Ascending aorta (tissue), 2 donors: ENCODE measurements around the gene GPR137. TPM values are rescaled to one million over a fixed set of nuclear protein-coding genes. Genes with fewer than 3 reads are reported as not detected.

Source experiments
- DNase-seq, 2 donors: peaks; one replicate each; pipeline ENCODE4 v3.0.0-alpha.2; 2019; ENCODE audit warnings: low spot score in 2 of 2
- H3K27ac ChIP-seq, 2 donors: fragments of 200-600 bp; sonication (generic); one replicate each; pipeline ENCODE4 v1.5.1; 2016 to 2017; ENCODE audit warnings: mild to moderate bottlenecking in 1 of 2
- H3K27me3 ChIP-seq: fragments of 200-600 bp; sonication (generic); one replicate; pipeline ENCODE4 v1.5.1; 2017
- H3K36me3 ChIP-seq, 2 donors: fragments of 200-600 bp; sonication (generic); one replicate each; pipeline ENCODE4 v1.5.1; 2016
- H3K4me1 ChIP-seq, 2 donors: fragments of 200-600 bp; sonication (generic); one replicate each; pipeline ENCODE4 v1.5.1; 2016 to 2017; ENCODE audit warnings: mild to moderate bottlenecking in 1 of 2
- H3K4me3 ChIP-seq, 2 donors: fragments of 200-600 bp; sonication (generic); one replicate each; pipeline ENCODE4 v1.5.1; 2016 to 2017; ENCODE audit warnings: mild to moderate bottlenecking in 1 of 2
- H3K9me3 ChIP-seq, 2 donors: fragments of 200-600 bp; sonication (generic); one replicate each; pipeline ENCODE4 v1.5.1; 2016
- intact Hi-C: fragments of 100-400 bp; cut with DNase I; formaldehyde crosslinking; loops from one replicate; pipeline ENCODE4 v1.15.1; 2023
- total RNA-seq: library from RNA; depleted of rRNA; stranded (reverse); fragments of >200 nt; gene quantifications from one replicate; pipeline ENCODE4 v1.1.0, GENCODE V29; 2016
- TF ChIP-seq, protein P1 (sequence below), 3 experiments: fragments of 200-600 bp in 2 of 3; fragments of 450-650 bp in 1 of 3; sonication (generic) in 2 of 3; IDR thresholded peaks; one replicate each; pipeline ENCODE4 v1.5.1; 2016 to 2019; ENCODE audit warnings: antibody characterized with exemption in 3 of 3, mild to moderate bottlenecking in 1 of 3, moderate library complexity in 1 of 3

The GPR137 gene
- total RNA-seq, 1 donor from 2014 or later: 3.9 TPM

DNA sequence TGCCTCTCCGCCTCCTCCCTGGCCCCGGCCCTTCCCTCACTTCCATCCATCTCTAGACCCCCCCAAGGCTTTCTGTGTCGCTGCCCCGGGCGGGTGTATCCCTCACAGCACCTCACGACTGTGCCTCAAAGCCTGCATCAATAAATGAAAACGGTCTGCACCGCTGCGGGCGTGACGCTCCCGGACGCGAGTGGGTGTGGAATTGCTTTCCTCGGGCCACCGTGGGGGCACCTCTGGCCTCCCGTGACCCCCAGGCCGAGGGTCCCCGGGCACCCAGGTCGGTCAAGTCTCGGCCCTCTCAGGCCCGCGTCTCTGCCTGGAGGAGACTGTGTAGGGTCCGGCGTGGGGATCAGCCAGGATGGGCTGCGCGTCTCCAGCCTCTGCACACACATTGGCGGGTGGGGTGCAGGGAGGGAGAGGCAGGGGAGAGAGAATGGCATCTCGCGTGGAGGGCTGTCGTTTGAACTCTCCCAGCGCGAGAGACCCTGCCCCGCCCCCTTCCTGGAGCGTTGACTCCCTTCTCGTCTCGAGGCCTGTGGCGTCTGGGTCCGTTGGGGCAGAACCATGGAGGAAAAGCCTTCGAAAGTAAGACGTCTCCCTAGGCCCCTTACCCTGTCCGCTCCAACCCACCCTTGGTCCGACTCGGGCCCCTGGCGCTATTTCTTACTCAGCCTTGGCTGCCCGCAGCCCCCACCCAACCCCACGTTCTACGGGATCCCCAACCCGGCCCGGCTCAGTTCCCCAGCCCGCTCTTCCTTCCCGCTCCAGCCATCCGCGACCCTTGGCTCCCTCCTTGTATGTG, 14.4 kb downstream of the GPR137 start, which contains the start of gene CATSPERZ:
Gene CATSPERZ, plus strand, starts transcription at position 512 of the 802 bp plus-strand sequence. Its CDS starts 53 bp downstream, at position 565.
- TF ChIP-seq, protein P1, sequence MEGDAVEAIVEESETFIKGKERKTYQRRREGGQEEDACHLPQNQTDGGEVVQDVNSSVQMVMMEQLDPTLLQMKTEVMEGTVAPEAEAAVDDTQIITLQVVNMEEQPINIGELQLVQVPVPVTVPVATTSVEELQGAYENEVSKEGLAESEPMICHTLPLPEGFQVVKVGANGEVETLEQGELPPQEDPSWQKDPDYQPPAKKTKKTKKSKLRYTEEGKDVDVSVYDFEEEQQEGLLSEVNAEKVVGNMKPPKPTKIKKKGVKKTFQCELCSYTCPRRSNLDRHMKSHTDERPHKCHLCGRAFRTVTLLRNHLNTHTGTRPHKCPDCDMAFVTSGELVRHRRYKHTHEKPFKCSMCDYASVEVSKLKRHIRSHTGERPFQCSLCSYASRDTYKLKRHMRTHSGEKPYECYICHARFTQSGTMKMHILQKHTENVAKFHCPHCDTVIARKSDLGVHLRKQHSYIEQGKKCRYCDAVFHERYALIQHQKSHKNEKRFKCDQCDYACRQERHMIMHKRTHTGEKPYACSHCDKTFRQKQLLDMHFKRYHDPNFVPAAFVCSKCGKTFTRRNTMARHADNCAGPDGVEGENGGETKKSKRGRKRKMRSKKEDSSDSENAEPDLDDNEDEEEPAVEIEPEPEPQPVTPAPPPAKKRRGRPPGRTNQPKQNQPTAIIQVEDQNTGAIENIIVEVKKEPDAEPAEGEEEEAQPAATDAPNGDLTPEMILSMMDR (IDR thresholded peaks at IDR 0.05): no peak
- intact Hi-C loops: loop anchor here (5.0 kb wide), 1 partner anchor 73 kb away; the partner anchor contains the start of genes NUDT22 and TRPT1
- Histone ChIP-seq H3K27me3 (peaks cover 9% of the 10 kb centered on the region), H3K4me1 (peaks cover 11 to 19% of the 10 kb centered on the region in 2 donors), H3K9me3 (no peaks in the 10 kb centered on the region), H3K36me3 (no peaks in the 10 kb centered on the region), H3K4me3 (peak within 1 kb of the TSS; percentile 32 to 64), H3K27ac (no peak within 1 kb of the TSS)
- DNase-seq: peak in 1 of 2 donors; percentile 70

DNA sequence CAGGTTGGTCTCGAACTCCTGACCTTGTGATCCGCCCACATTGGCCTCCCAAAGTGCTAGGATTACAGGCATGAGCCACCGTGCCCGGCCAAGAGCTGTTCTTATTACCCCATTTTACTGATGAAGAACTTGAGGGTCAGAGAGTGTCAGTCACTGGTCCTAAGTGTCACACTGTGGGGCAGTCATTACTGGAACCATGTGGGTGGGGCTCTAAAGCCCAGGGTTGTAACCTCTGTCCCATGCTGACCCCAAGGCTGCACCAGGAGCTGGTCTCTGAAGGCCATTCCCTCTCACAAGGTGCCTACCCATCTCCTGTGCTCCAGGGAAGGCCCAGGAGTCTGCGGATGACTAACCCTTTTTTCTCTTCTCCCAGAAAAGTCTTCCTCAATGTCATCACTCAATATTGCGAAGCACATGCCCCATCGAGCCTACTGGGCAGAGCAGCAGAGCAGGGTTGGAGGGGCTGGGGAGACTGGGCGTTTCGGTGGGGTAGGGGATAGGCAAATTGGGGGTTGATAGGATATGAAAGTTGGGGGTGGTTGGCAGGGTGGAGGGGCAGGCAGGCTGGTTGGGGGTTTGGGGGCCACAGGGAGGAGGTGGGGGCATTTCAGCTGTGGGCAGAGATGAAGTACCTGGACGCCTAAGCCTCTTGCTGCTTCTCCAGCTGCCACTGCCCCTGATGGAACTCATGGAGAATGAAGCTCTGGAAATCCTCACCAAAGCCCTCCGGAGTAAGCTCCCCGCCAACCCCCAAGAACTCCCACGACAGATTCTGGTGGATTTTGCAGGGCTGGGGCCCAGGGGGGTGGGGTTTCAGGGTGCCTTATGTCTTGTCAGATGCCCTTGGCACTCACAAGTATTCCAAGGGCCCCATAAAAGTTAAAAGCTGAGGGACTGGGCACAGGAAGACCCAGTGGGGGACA, 17.7 kb downstream of the GPR137 start:
- no peak for DNase-seq
- Histone ChIP-seq H3K27ac (no peak overlapping the region), H3K4me1 (peaks cover 14 to 23% of the 10 kb centered on the region in 2 donors), H3K27me3 (no peaks in the 10 kb centered on the region), H3K4me3 (no peak overlapping the region), H3K9me3 (no peaks in the 10 kb centered on the region), H3K36me3 (no peaks in the 10 kb centered on the region)
- TF ChIP-seq, protein P1 (IDR thresholded peaks at IDR 0.05): no peak
- intact Hi-C loops: loop anchor here (1.0 to 5.0 kb wide), 5 partner anchors 52 to 99 kb away; partner anchors contain the start of genes FKBP2, NUDT22, PLCB3 and RPS6KA4

DNA sequence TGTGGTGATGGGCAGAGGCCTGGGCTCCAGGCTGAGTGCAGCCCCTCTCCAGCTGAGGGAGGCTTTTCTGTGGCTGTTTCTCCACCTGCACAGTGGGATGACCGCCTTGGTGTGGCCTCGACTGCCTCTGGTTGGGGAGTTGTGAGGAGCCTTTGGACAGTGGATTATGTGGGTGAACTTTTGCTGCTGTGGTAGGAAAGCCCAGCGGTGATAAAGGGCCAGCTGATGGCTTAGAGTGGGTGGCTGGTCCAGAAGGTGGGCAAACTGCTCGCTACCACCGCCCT, 18.3 kb downstream of the GPR137 start:
- Histone ChIP-seq H3K4me1 (peaks cover 14 to 23% of the 10 kb centered on the region in 2 donors), H3K4me3 (peak overlapping the region in 1 of 2 donors; percentile 73), H3K27ac (peak overlapping the region in 1 of 2 donors; percentile 86), H3K27me3 (no peaks in the 10 kb centered on the region), H3K9me3 (no peaks in the 10 kb centered on the region), H3K36me3 (no peaks in the 10 kb centered on the region)
- intact Hi-C loops: loop anchor here (1.0 to 5.0 kb wide), 5 partner anchors 53 to 100 kb away; partner anchors contain the start of genes FKBP2, NUDT22, PLCB3 and RPS6KA4
- TF ChIP-seq, protein P1 (IDR thresholded peaks at IDR 0.05): no peak
- no peak for DNase-seq

DNA sequence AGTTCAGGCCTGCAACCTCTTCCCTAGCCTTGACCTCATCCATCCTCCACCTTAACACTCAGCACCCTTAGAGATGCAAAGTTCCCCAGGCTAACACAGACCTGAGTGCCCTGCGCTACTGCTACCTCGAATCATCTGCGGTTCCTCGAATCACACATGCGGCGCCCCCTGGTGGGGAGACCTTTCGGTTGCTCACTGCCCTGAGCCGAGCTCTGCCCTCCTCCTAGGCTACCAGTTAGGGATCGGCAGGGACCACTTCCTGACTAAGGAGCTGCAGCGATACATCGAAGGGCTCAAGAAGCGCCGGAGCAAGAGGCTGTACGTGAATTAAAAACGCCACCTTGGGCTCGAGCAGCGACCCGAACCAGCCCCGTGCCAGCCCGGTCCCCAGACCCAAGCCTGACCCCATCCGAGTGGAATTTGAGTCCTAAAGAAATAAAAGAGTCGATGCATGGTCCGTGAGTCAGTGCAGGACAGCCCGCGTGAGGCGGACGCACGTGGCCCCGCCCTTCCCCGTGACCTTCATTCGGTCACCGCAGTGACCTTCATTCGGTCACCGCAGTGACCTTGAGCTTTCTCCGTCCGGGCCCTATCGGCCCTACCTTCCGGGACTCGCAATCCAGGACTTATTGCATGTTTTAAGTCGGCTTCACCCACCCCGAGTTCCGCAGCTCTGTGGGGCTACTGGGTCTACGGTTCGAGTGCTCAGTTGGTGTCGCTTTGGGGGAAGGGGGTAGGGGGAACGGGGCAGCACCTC, 18.8 kb downstream of the GPR137 start:
- peak; percentile 73 to 96 for DNase-seq
- Histone ChIP-seq H3K4me1 (peaks cover 14 to 22% of the 10 kb centered on the region in 2 donors), H3K36me3 (no peaks in the 10 kb centered on the region), H3K4me3 (peak overlapping the region; percentile 59 to 73), H3K9me3 (no peaks in the 10 kb centered on the region), H3K27me3 (no peaks in the 10 kb centered on the region), H3K27ac (peak overlapping the region; percentile 68 to 86)
- TF ChIP-seq, protein P1 (IDR thresholded peaks at IDR 0.05): peak; percentile 63 to 89 (median 80)
- intact Hi-C loops: loop anchor here (1.0 to 5.0 kb wide), 8 partner anchors 13 to 100 kb away; partner anchors contain the start of genes FKBP2, GPR137, NUDT22 and PLCB3
